ENCODE data around the gene LRRC7. TPM values are rescaled to one million over a fixed set of nuclear protein-coding genes. Genes with fewer than 3 reads are reported as not detected.

The LRRC7 gene
- polyA plus RNA-seq, 1 donor from 2014 or later: 141 TPM

DNA sequence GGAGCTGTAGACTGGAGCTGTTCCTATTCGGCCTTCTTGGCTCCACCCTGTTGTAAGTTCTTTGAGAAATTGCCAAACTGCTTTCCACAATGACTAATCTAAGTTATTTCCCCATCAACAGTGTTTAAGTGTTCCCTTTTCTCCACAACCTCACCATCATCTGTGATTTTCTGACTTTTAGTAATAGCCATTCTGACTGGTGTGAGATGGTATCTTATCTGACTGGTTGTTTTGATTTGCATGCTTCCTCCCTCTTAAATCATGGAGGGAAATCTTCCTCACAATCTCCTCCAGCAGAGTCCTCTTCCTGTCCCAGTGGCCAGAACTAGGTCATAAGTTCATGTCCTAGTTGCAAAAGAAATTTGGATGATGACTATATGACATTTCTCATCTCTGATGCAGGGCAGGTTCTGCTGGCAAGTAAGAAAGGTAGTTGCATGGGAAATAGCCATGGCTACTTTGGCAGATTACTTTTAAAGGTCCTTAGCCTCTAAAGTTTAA, 343.6 kb downstream of the LRRC7 start:
- Histone ChIP-seq H2AFZ (ENCODE audit: low read depth, low read length) (no peak overlapping the region), H3K4me2 (ENCODE audit: low read length) (no peak overlapping the region), H3K27me3 (ENCODE audit: insufficient read depth, low read depth, low read length) (no peaks in the 10 kb centered on the region), H3K9me3 (ENCODE audit: low read length) (no peaks in the 10 kb centered on the region), H3K9ac (ENCODE audit: low read length) (no peak overlapping the region), H3K36me3 (ENCODE audit: insufficient read depth, low read length) (no peaks in the 10 kb centered on the region), H3K4me3 (ENCODE audit: low read length) (no peak overlapping the region), H3F3A (ENCODE audit: insufficient read depth, low read length, poor library complexity, severe bottlenecking) (no peaks in the 10 kb centered on the region), H3K79me2 (replicated peaks; ENCODE audit: insufficient read depth, low read length) (no peaks in the 10 kb centered on the region), H3K27ac (ENCODE audit: low read length) (no peak overlapping the region), H3K9me2 (ENCODE audit: insufficient read depth, low read length) (no peaks in the 10 kb centered on the region), H4K20me1 (ENCODE audit: insufficient read depth) (no peaks in the 10 kb centered on the region)
- TF ChIP-seq RAD21 (conservative IDR thresholded peaks at IDR 0.05) (no peak), EP300 (conservative IDR thresholded peaks at IDR 0.05; ENCODE audit: poor library complexity, severe bottlenecking) (no peak), TAF1 (IDR thresholded peaks at IDR 0.05; ENCODE audit: low read depth) (no peak), MXI1 (conservative IDR thresholded peaks at IDR 0.05; ENCODE audit: poor library complexity, severe bottlenecking) (no peak), EZH2 (IDR thresholded peaks at IDR 0.05; ENCODE audit: borderline replicate concordance, insufficient read depth, low read length, poor library complexity, severe bottlenecking) (no peak), POLR2AphosphoS5 (IDR thresholded peaks at IDR 0.05) (no peak), SMC3 (conservative IDR thresholded peaks at IDR 0.05; ENCODE audit: poor library complexity) (no peak)
- TF ChIP-seq, protein P1, sequence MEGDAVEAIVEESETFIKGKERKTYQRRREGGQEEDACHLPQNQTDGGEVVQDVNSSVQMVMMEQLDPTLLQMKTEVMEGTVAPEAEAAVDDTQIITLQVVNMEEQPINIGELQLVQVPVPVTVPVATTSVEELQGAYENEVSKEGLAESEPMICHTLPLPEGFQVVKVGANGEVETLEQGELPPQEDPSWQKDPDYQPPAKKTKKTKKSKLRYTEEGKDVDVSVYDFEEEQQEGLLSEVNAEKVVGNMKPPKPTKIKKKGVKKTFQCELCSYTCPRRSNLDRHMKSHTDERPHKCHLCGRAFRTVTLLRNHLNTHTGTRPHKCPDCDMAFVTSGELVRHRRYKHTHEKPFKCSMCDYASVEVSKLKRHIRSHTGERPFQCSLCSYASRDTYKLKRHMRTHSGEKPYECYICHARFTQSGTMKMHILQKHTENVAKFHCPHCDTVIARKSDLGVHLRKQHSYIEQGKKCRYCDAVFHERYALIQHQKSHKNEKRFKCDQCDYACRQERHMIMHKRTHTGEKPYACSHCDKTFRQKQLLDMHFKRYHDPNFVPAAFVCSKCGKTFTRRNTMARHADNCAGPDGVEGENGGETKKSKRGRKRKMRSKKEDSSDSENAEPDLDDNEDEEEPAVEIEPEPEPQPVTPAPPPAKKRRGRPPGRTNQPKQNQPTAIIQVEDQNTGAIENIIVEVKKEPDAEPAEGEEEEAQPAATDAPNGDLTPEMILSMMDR (IDR thresholded peaks at IDR 0.05; ENCODE audit: poor library complexity, severe bottlenecking): no peak
- TF ChIP-seq, protein P2, sequence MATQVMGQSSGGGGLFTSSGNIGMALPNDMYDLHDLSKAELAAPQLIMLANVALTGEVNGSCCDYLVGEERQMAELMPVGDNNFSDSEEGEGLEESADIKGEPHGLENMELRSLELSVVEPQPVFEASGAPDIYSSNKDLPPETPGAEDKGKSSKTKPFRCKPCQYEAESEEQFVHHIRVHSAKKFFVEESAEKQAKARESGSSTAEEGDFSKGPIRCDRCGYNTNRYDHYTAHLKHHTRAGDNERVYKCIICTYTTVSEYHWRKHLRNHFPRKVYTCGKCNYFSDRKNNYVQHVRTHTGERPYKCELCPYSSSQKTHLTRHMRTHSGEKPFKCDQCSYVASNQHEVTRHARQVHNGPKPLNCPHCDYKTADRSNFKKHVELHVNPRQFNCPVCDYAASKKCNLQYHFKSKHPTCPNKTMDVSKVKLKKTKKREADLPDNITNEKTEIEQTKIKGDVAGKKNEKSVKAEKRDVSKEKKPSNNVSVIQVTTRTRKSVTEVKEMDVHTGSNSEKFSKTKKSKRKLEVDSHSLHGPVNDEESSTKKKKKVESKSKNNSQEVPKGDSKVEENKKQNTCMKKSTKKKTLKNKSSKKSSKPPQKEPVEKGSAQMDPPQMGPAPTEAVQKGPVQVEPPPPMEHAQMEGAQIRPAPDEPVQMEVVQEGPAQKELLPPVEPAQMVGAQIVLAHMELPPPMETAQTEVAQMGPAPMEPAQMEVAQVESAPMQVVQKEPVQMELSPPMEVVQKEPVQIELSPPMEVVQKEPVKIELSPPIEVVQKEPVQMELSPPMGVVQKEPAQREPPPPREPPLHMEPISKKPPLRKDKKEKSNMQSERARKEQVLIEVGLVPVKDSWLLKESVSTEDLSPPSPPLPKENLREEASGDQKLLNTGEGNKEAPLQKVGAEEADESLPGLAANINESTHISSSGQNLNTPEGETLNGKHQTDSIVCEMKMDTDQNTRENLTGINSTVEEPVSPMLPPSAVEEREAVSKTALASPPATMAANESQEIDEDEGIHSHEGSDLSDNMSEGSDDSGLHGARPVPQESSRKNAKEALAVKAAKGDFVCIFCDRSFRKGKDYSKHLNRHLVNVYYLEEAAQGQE (IDR thresholded peaks at IDR 0.05; ENCODE audit: borderline replicate concordance): no peak

DNA sequence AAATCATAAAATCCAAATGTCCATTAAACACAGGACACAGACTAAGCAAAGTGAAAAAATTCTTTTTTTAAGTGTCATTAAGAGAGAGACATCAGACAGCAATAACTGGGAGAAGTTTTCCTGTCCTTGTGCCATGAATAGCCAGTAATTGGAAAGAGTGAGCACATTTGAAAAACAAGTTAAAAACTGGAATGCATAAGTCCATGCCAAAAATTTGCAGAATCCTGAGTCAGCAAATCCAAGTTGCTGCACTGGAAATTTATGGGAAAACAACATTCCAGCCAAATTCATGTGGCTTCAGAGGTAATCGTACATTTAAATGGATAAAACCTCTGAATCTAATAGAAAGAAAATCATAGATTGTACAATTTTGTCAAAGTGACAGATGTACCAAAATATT, 346.3 kb downstream of the LRRC7 start:
- no peaks in the 10 kb centered on the region for H3K9me2 ChIP-seq (ENCODE audit: insufficient read depth, low read length)
- no peak overlapping the region for H3K27ac ChIP-seq (ENCODE audit: low read length)
- TF ChIP-seq RAD21 (conservative IDR thresholded peaks at IDR 0.05): no peak
- no peak for TF ChIP-seq MXI1 (conservative IDR thresholded peaks at IDR 0.05; ENCODE audit: poor library complexity, severe bottlenecking)
- TF ChIP-seq, protein P2 (IDR thresholded peaks at IDR 0.05; ENCODE audit: borderline replicate concordance): no peak
- no peak for TF ChIP-seq EZH2 (IDR thresholded peaks at IDR 0.05; ENCODE audit: borderline replicate concordance, insufficient read depth, low read length, poor library complexity, severe bottlenecking)
- no peak for TF ChIP-seq TAF1 (IDR thresholded peaks at IDR 0.05; ENCODE audit: low read depth)
- TF ChIP-seq EP300 (conservative IDR thresholded peaks at IDR 0.05; ENCODE audit: poor library complexity, severe bottlenecking): no peak
- TF ChIP-seq, protein P1 (IDR thresholded peaks at IDR 0.05; ENCODE audit: poor library complexity, severe bottlenecking): no peak
- TF ChIP-seq SMC3 (conservative IDR thresholded peaks at IDR 0.05; ENCODE audit: poor library complexity): no peak
- no peak for TF ChIP-seq POLR2AphosphoS5 (IDR thresholded peaks at IDR 0.05)
- no peak overlapping the region for H3K9ac ChIP-seq (ENCODE audit: low read length)
- no peaks in the 10 kb centered on the region for H3K79me2 ChIP-seq (replicated peaks; ENCODE audit: insufficient read depth, low read length)
- H3K9me3 ChIP-seq (ENCODE audit: low read length): no peaks in the 10 kb centered on the region
- no peak overlapping the region for H3K4me3 ChIP-seq (ENCODE audit: low read length)
- no peaks in the 10 kb centered on the region for H3K36me3 ChIP-seq (ENCODE audit: insufficient read depth, low read length)
- H3F3A ChIP-seq (ENCODE audit: insufficient read depth, low read length, poor library complexity, severe bottlenecking): no peaks in the 10 kb centered on the region
- H4K20me1 ChIP-seq (ENCODE audit: insufficient read depth): no peaks in the 10 kb centered on the region
- H3K4me2 ChIP-seq (ENCODE audit: low read length): no peak overlapping the region
- H2AFZ ChIP-seq (ENCODE audit: low read depth, low read length): no peak overlapping the region
- no peaks in the 10 kb centered on the region for H3K27me3 ChIP-seq (ENCODE audit: insufficient read depth, low read depth, low read length)

All from neural cell (in vitro differentiated cells).